A549 (cell line): Measurements from ENCODE around the gene RXRA. TPM values are rescaled to one million over a fixed set of nuclear protein-coding genes. Genes with fewer than 3 reads are reported as not detected.

Experiments used
- ATAC-seq, 2 experiments: fragments of 200-7000 bp in 1 of 2; fragments of >200 bp in 1 of 2; cut with Nextera tagmentation in 1 of 2; cut with Tn5 transposase in 1 of 2; 3 replicates each; pipeline versions ENCODE4 v1.8.0 to v1.9.1; 2018 to 2020; ENCODE audit warnings: mild to moderate bottlenecking in 1 of 2, moderate library complexity in 1 of 2
- CTCF ChIA-PET: fragments of 300-600 bp; sonication (Branson Sonifier 250); formaldehyde crosslinking; extraction: SDS; loops from one replicate; lab custom pipeline; 2021; ENCODE audit warnings: antibody characterized with exemption, inconsistent platforms; lab: Yijun Ruan, JAX
- POLR2A ChIA-PET: fragments of 350-600 bp; formaldehyde crosslinking; extraction: SDS; loops from one replicate; lab custom pipeline; 2021; ENCODE audit warnings: antibody characterized with exemption, inconsistent platforms; lab: Yijun Ruan, JAX
- DNase-seq, 2 experiments: peaks; one replicate each; pipeline versions ENCODE4 v3.0.0 to v3.0.0-alpha.2; 2011 to 2016; ENCODE audit warnings: low read depth in 1 of 2, low spot score in 1 of 2
- FAIRE-seq: peaks from 2 replicates; lab custom pipeline; 2011; peaks lifted over from hg19 to GRCh38; lab: Jason Lieb, UNC
- H3K27ac ChIP-seq, 2 experiments: fragments of >200 bp; sonication (Bioruptor Twin); formaldehyde crosslinking; 3 replicates each; pipeline ENCODE4 v1.5.1; 2016 to 2017
- H3K4me1 ChIP-seq: fragments of >200 bp; sonication (Bioruptor Twin); formaldehyde crosslinking; 3 replicates; pipeline ENCODE4 v1.6.1; 2016
- H3K4me2 ChIP-seq: fragments of >200 bp; sonication (Bioruptor Twin); formaldehyde crosslinking; 3 replicates; pipeline ENCODE4 v1.6.1; 2016
- H3K4me3 ChIP-seq: fragments of >200 bp; sonication (Bioruptor Twin); formaldehyde crosslinking; 3 replicates; pipeline ENCODE4 v1.5.1; 2016
- H3K9me3 ChIP-seq: fragments of >200 bp; sonication (Bioruptor Twin); formaldehyde crosslinking; 3 replicates; pipeline ENCODE4 v1.6.1; 2016
- CBX2 ChIP-seq: fragments of 200-600 bp; sonication (generic); IDR thresholded peaks from 2 replicates; pipeline ENCODE4 v1.6.1; 2016; ENCODE audit warnings: low read depth, mild to moderate bottlenecking, borderline replicate concordance
- CBX8 ChIP-seq: fragments of 200-600 bp; sonication (generic); IDR thresholded peaks from 2 replicates; pipeline ENCODE4 v1.6.1; 2016
- CHD2 ChIP-seq: fragments of 150-350 bp; IDR thresholded peaks from 2 replicates; pipeline ENCODE4 v1.6.1; 2014; ENCODE audit warnings: low read length; ENCODE audit not compliant: partially characterized antibody
- EP300 ChIP-seq, 2 experiments: fragments of >200 bp; sonication (Bioruptor Twin); formaldehyde crosslinking; IDR thresholded peaks; 2 replicates in 1 of 2; 3 replicates in 1 of 2; pipeline ENCODE4 v1.6.1; 2016 to 2017
- FOSL2 ChIP-seq, 2 experiments: fragments of 450-650 bp in 1 of 2; fragments of >200 bp in 1 of 2; sonication (Bioruptor Twin) in 1 of 2; formaldehyde crosslinking; IDR thresholded peaks; 2 replicates each; pipeline versions ENCODE4 v1.5.0 to v1.6.1; 2016 to 2020; ENCODE audit warnings: mild to moderate bottlenecking in 1 of 2, moderate library complexity in 1 of 2
- HOXA7 ChIP-seq: fragments of 250-450 bp; sonication (Bioruptor Pico); IDR thresholded peaks from 2 replicates; pipeline ENCODE4 v1.5.0; 2020; ENCODE audit warnings: mild to moderate bottlenecking, moderate library complexity
- JUN ChIP-seq, 2 experiments: fragments of >200 bp; sonication (Bioruptor Twin); formaldehyde crosslinking; IDR thresholded peaks; 2 replicates in 1 of 2; 3 replicates in 1 of 2; pipeline ENCODE4 v1.6.1; 2016 to 2017
- JUNB ChIP-seq: fragments of >200 bp; sonication (Bioruptor Twin); formaldehyde crosslinking; IDR thresholded peaks from 2 replicates; pipeline ENCODE4 v1.6.1; 2016
- KDM1A ChIP-seq: fragments of 200-600 bp; sonication (generic); IDR thresholded peaks from 2 replicates; pipeline ENCODE4 v1.6.1; 2016; ENCODE audit warnings: low read depth, mild to moderate bottlenecking
- MAFK ChIP-seq: fragments of 450-650 bp; IDR thresholded peaks from 2 replicates; pipeline ENCODE4 v1.6.1; 2014; ENCODE audit not compliant: partially characterized antibody
- NR3C1 ChIP-seq: fragments of >200 bp; sonication (Bioruptor Twin); formaldehyde crosslinking; IDR thresholded peaks from 3 replicates; pipeline ENCODE4 v1.6.1; 2017
- PHF8 ChIP-seq: fragments of 200-600 bp; sonication (generic); IDR thresholded peaks from 2 replicates; pipeline ENCODE4 v1.6.1; 2016; ENCODE audit warnings: low read depth, mild to moderate bottlenecking, antibody characterized with exemption, moderate library complexity, borderline replicate concordance
- RNF2 ChIP-seq: fragments of 200-600 bp; sonication (generic); IDR thresholded peaks from 2 replicates; pipeline ENCODE4 v1.6.1; 2016; ENCODE audit warnings: low read depth, mild to moderate bottlenecking, antibody characterized with exemption, moderate library complexity, borderline replicate concordance
- SREBF2 ChIP-seq: fragments of 450-650 bp; IDR thresholded peaks from 2 replicates; pipeline ENCODE4 v1.6.1; 2014; ENCODE audit warnings: mild to moderate bottlenecking, moderate library complexity
- ZC3H11A ChIP-seq: fragments of 450-650 bp; IDR thresholded peaks from 2 replicates; pipeline ENCODE4 v1.6.1; 2014; ENCODE audit warnings: antibody characterized with exemption, mild to moderate bottlenecking
- ZSCAN20 ChIP-seq: fragments of 250-450 bp; sonication (Bioruptor Pico); IDR thresholded peaks from 2 replicates; pipeline ENCODE4 v1.8.0; 2022; ENCODE audit warnings: mild to moderate bottlenecking, moderate library complexity
- WGBS: methylation state at CpG from one replicate; pipeline ENCODE4 v1.1.6; 2017; ENCODE audit errors: missing lambda C conversion rate; 5-methylcytosine and 5-hydroxymethylcytosine counted together
- polyA plus RNA-seq, 4 experiments: library from polyadenylated mRNA; depleted of rRNA in 3 of 4; stranded (reverse); fragments of >200 nt; fragmentation: RNase III in 1 of 4; extraction: RNeasy Plus Mini Kit Qiagen cat#74134 plus additional on column Dnase treatment in 1 of 4; gene quantifications; 2 replicates in 3 of 4; 3 replicates in 1 of 4; pipeline ENCODE4 v1.2.3, GENCODE V29; 2011 to 2017
- TF ChIP-seq, protein P1 (sequence below): IDR thresholded peaks from 2 replicates; pipeline ENCODE4 v1.6.1; 2012; ENCODE audit warnings: low read depth, borderline replicate concordance
- TF ChIP-seq, protein P2 (sequence below): IDR thresholded peaks from 2 replicates; pipeline ENCODE4 v1.6.1; 2012
- TF ChIP-seq, protein P3 (sequence below): fragments of 450-650 bp; IDR thresholded peaks from 2 replicates; pipeline ENCODE4 v1.6.1; 2014; ENCODE audit warnings: antibody characterized with exemption
- TF ChIP-seq, protein P4 (sequence below): fragments of 150-350 bp; IDR thresholded peaks from 2 replicates; pipeline ENCODE4 v1.6.1; 2014; ENCODE audit warnings: low read depth, mild to moderate bottlenecking, low read length
- TF ChIP-seq, protein P5 (sequence below): IDR thresholded peaks from 2 replicates; pipeline ENCODE4 v1.6.1; 2012

RXRA gene
- polyA plus RNA-seq, 2 of the 4 experiments (the other 2 are of a cell fraction) = 6.6 to 23.9 TPM

DNA sequence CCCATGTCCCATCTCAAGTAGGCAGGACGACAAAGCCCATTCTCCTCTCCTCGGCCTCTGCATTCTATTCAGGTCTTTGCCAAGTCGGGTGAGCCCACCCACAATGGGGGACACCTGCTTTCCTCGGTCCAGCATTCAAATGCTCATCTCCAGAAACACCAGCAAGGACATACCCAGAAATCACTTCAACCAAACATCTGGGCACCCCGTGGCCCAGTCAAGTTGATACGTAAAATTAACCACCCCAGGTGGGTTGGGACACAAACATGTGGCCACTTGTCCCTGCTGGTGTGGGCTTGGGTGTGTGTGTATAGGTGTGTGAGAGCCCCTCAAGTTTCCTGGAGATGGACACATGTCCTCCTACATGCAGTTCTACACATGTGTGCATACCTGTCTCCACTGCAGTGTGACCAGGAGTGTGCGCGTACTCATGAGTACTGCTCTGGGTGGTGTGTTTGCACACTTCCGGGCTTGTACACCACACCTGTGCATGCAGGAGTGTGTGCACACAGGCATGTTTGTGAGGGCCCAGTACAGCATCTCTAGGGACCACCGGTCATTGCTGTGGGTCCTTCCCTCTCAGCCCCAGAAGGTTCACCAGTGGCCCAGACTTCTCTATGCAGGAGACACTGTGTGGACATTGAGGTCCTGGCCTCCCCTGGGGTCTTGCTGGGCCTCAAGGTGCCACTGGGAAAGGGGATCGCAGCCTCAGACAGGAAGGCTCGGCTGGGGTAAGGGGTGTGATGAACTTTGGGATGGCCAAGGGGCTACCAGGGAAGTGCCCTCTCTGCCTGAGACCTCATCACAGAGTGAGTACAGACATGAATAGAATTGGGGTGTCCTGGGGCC is 35.4 kb upstream of the RXRA start:
- Histone ChIP-seq H3K4me1 (no peaks in the 10 kb centered on the region), H3K27ac (no peak overlapping the region), H3K4me2 (no peak overlapping the region), H3K4me3 (no peak overlapping the region), H3K9me3 (no peaks in the 10 kb centered on the region)
- no peak for ATAC-seq
- TF ChIP-seq MAFK = no peak
- DNase-seq = no peak
- 43% methylated on average over 12 of the region's 12 CpGs for WGBS
- no peak for FAIRE-seq
- POLR2A ChIA-PET = no interaction called here
- CTCF ChIA-PET = no interaction called here

DNA sequence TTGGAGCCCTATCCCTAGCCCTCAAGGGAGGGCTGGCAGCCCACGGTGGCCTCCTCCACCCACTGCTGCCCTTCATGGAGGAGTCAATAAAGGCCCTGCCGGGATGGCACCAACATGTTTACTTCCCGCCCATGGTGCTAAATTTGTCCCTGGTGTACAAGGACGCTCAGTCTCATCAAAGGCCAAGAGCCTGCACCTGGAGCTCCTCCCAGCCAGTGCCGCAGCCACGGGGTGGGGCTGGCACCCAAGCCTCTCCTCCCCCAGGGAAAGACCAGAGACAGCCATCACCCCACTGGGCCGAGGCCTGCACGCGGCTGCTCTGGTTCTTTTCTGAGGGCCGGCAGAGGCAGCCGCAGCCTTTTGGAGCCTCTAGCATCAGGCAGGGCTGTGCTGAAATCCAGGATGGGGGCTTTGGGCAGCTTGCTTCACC is 34.8 kb upstream of the RXRA start:
- H3K27ac ChIP-seq = no peak overlapping the region
- no peak overlapping the region for H3K4me3 ChIP-seq
- FAIRE-seq (no peak), DNase-seq (no peak), ATAC-seq (no peak)
- ChIA-PET POLR2A (no interaction called here), CTCF (no interaction called here)
- H3K4me1 ChIP-seq = no peaks in the 10 kb centered on the region
- TF ChIP-seq, protein P1, sequence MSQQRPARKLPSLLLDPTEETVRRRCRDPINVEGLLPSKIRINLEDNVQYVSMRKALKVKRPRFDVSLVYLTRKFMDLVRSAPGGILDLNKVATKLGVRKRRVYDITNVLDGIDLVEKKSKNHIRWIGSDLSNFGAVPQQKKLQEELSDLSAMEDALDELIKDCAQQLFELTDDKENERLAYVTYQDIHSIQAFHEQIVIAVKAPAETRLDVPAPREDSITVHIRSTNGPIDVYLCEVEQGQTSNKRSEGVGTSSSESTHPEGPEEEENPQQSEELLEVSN = no peak
- TF ChIP-seq RNF2 = no peak
- TF ChIP-seq, protein P2, sequence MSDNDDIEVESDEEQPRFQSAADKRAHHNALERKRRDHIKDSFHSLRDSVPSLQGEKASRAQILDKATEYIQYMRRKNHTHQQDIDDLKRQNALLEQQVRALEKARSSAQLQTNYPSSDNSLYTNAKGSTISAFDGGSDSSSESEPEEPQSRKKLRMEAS = no peak
- TF ChIP-seq, protein P3, sequence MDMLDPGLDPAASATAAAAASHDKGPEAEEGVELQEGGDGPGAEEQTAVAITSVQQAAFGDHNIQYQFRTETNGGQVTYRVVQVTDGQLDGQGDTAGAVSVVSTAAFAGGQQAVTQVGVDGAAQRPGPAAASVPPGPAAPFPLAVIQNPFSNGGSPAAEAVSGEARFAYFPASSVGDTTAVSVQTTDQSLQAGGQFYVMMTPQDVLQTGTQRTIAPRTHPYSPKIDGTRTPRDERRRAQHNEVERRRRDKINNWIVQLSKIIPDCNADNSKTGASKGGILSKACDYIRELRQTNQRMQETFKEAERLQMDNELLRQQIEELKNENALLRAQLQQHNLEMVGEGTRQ = no peak
- TF ChIP-seq NR3C1 = no peak
- no peak for TF ChIP-seq CBX2
- TF ChIP-seq, protein P4, sequence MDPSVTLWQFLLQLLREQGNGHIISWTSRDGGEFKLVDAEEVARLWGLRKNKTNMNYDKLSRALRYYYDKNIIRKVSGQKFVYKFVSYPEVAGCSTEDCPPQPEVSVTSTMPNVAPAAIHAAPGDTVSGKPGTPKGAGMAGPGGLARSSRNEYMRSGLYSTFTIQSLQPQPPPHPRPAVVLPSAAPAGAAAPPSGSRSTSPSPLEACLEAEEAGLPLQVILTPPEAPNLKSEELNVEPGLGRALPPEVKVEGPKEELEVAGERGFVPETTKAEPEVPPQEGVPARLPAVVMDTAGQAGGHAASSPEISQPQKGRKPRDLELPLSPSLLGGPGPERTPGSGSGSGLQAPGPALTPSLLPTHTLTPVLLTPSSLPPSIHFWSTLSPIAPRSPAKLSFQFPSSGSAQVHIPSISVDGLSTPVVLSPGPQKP = no peak
- TF ChIP-seq SREBF2 = no peak
- TF ChIP-seq FOSL2 (IDR thresholded peaks at IDR 0.05) = no peak
- no peak for TF ChIP-seq FOSL2 (CRISPR knock-in tag; IDR thresholded peaks at IDR 0.05)
- TF ChIP-seq HOXA7 (CRISPR knock-in tag) = no peak
- TF ChIP-seq EP300 (IDR thresholded peaks at IDR 0.05) = no peak
- TF ChIP-seq KDM1A = no peak
- no peak for TF ChIP-seq PHF8
- TF ChIP-seq ZSCAN20 = no peak
- TF ChIP-seq CHD2 = no peak
- no peak for TF ChIP-seq JUNB
- TF ChIP-seq, protein P5, sequence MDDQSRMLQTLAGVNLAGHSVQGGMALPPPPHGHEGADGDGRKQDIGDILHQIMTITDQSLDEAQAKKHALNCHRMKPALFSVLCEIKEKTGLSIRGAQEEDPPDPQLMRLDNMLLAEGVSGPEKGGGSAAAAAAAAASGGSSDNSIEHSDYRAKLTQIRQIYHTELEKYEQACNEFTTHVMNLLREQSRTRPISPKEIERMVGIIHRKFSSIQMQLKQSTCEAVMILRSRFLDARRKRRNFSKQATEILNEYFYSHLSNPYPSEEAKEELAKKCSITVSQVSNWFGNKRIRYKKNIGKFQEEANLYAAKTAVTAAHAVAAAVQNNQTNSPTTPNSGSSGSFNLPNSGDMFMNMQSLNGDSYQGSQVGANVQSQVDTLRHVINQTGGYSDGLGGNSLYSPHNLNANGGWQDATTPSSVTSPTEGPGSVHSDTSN = no peak
- no peak for TF ChIP-seq ZC3H11A
- TF ChIP-seq JUN (IDR thresholded peaks at IDR 0.05) = no peak
- no peak for TF ChIP-seq CBX8
- no peak overlapping the region for H3K4me2 ChIP-seq
- WGBS = 60% methylated on average over 5 of the region's 11 CpGs
- no peaks in the 10 kb centered on the region for H3K9me3 ChIP-seq
